Stomach (tissue), 9 donors: ENCODE results near the gene DGAT2. TPM values are rescaled to one million over a fixed set of nuclear protein-coding genes. Genes with fewer than 3 reads are reported as not detected.

Source experiments
- DNase-seq, 2 donors: peaks; one replicate each; pipeline versions ENCODE4 v3.0.0 to v3.0.0-alpha.2; 2013 to 2019
- H3K27ac ChIP-seq, 5 donors: fragments of 200-600 bp in 4 of 5; sonication (generic) in 4 of 5; one replicate each; pipeline ENCODE4 v1.5.1; 2013 to 2019; ENCODE audit warnings: mild to moderate bottlenecking in 1 of 5, moderate library complexity in 1 of 5
- H3K27me3 ChIP-seq, 3 donors: fragments of 200-600 bp; sonication (generic); one replicate each; pipeline ENCODE4 v1.5.1; 2017 to 2019; ENCODE audit warnings: mixed run types in 1 of 3
- H3K36me3 ChIP-seq, 4 donors: fragments of 200-600 bp; sonication (generic); 1 replicate in 3 of 4; 2 replicates in 1 of 4; pipeline ENCODE4 v1.5.1; 2016 to 2019
- H3K4me1 ChIP-seq, 4 donors: fragments of 200-600 bp; sonication (generic); one replicate each; pipeline ENCODE4 v1.5.1; 2016 to 2019
- H3K4me3 ChIP-seq, 4 donors: fragments of 200-600 bp; sonication (generic) in 3 of 4; one replicate each; pipeline ENCODE4 v1.5.1; 2016 to 2019; ENCODE audit warnings: mild to moderate bottlenecking in 1 of 4
- H3K9me3 ChIP-seq, 4 donors: fragments of 200-600 bp; sonication (generic); one replicate each; pipeline ENCODE4 v1.5.1; 2016 to 2019
- CTCF ChIP-seq, 7 experiments: fragments of 450-650 bp in 4 of 7; fragments of 200-600 bp in 3 of 7; sonication (generic) in 3 of 7; IDR thresholded peaks; one replicate each; pipeline ENCODE4 v1.5.1; 2016 to 2019; ENCODE audit warnings: antibody characterized with exemption in 7 of 7, control low read depth in 2 of 7, mild to moderate bottlenecking in 1 of 7
- EP300 ChIP-seq: sonication (generic); formaldehyde crosslinking; IDR thresholded peaks from one replicate; pipeline ENCODE4 v1.6.1; 2017; ENCODE audit warnings: antibody characterized with exemption
- POLR2A ChIP-seq, 4 donors: fragments of 450-650 bp; IDR thresholded peaks; one replicate each; pipeline ENCODE4 v1.6.1; 2016; ENCODE audit warnings: antibody characterized with exemption in 4 of 4, control low read depth in 2 of 4, mild to moderate bottlenecking in 1 of 4, moderate library complexity in 1 of 4
- POLR2AphosphoS5 ChIP-seq, 3 donors: sonication (generic); formaldehyde crosslinking; IDR thresholded peaks; one replicate each; pipeline ENCODE4 v1.6.1; 2016; ENCODE audit warnings: antibody characterized with exemption in 3 of 3
- WGBS, 5 donors: extraction: QIAGEN DNeasy Blood & Tissue Kit in 3 of 5; methylation state at CpG; one replicate each; pipeline versions ENCODE4 v1.1.5 to v1.1.7; 2013 to 2018; 5-methylcytosine and 5-hydroxymethylcytosine counted together
- intact Hi-C: fragments of 100-400 bp; cut with DNase I; formaldehyde crosslinking; loops from one replicate; pipeline ENCODE4 v1.15.1; 2023; ENCODE audit warnings: low total_unique reads
- polyA plus RNA-seq, 3 donors: library from polyadenylated mRNA; stranded (reverse); fragments of 200-250 nt; gene quantifications; one replicate each; pipeline ENCODE4 v1.2.3, GENCODE V29; 2013
- total RNA-seq, 5 donors: library from RNA; depleted of rRNA; stranded (reverse); fragments of >200 nt; gene quantifications; one replicate each; pipeline versions ENCODE4 v1.1.0 to v1.2.3, GENCODE V29; 2014 to 2016
- donor health status: healthy with polysubstance abuse.
- donor health status: Bipolar disorder and iron deficiency.
- donor health status: healthy.

DGAT2 gene
- total and polyA plus RNA-seq, 8 donors: 0.45 to 16.1 (median 3.7) TPM; not detected in 2

- Histone ChIP-seq H3K27me3 (no peaks in the 10 kb centered on the region), H3K36me3 (peaks cover 0 to 5% (median 0%) of the 10 kb centered on the region in 4 donors), H3K9me3 (no peaks in the 10 kb centered on the region), H3K4me1 (peaks cover 17 to 93% (median 54%) of the 10 kb centered on the region in 4 donors), H3K27ac (peak overlapping the region in 4 of 5 donors; percentile 71 to 83 (median 74)), H3K4me3 (peak overlapping the region in 1 of 4 donors; percentile 7)
- TF ChIP-seq POLR2AphosphoS5 (IDR thresholded peaks at IDR 0.05): peak in 1 of 3 donors; percentile 21
- TF ChIP-seq EP300: no peak
- WGBS, 5 donors: 28 to 46% (median 34%) methylated on average over 4 of the region's 4 CpGs
- intact Hi-C loops: no loop called here
- peak in 1 of 2 donors; percentile 55 for DNase-seq
Observed at GRCh38 chr11:75826461-75827230, 58.1 kb downstream of the DGAT2 start.

GRCh38 chr11:75827562-75827961, 59.0 kb downstream of the DGAT2 start:
- Histone ChIP-seq H3K36me3 (peaks cover 0 to 5% (median 0%) of the 10 kb centered on the region in 4 donors), H3K27ac (peak overlapping the region in 4 of 5 donors; percentile 71 to 83 (median 74)), H3K9me3 (no peaks in the 10 kb centered on the region), H3K4me3 (no peak overlapping the region), H3K4me1 (peaks cover 10 to 93% (median 49%) of the 10 kb centered on the region in 4 donors), H3K27me3 (no peaks in the 10 kb centered on the region)
- 54 to 81% (median 77%) methylated on average over 5 of the region's 5 CpGs for WGBS, 5 donors
- TF ChIP-seq POLR2A (IDR thresholded peaks at IDR 0.05) (no peak), POLR2AphosphoS5 (IDR thresholded peaks at IDR 0.05) (no peak)
- no peak for DNase-seq
- intact Hi-C loops: no loop called here

- Histone ChIP-seq H3K27me3 (no peaks in the 10 kb centered on the region), H3K4me3 (no peak overlapping the region), H3K4me1 (peaks cover 0 to 57% (median 22%) of the 10 kb centered on the region in 4 donors), H3K9me3 (no peaks in the 10 kb centered on the region), H3K36me3 (no peaks in the 10 kb centered on the region), H3K27ac (no peak overlapping the region)
- intact Hi-C loops: no loop called here
- peak in 1 of 2 donors; percentile 38 for DNase-seq
- no peak for TF ChIP-seq POLR2A (IDR thresholded peaks at IDR 0.05)
- 85 to 92% (median 88%) methylated on average over 6 of the region's 6 CpGs for WGBS, 5 donors
Observed at GRCh38 chr11:75831915-75832502, 63.4 kb downstream of the DGAT2 start.

- H3K4me1 ChIP-seq: peaks cover 0 to 42% (median 12%) of the 10 kb centered on the region in 4 donors
- WGBS, 5 donors: 74 to 96% (median 92%) methylated on average over 3 of the region's 3 CpGs
- intact Hi-C loops: no loop called here
- no peak overlapping the region for H3K27ac ChIP-seq
- H3K27me3 ChIP-seq: no peaks in the 10 kb centered on the region
- no peak overlapping the region for H3K4me3 ChIP-seq
- no peak for DNase-seq
- H3K9me3 ChIP-seq: no peaks in the 10 kb centered on the region
- no peak for TF ChIP-seq EP300
- no peak for TF ChIP-seq CTCF (IDR thresholded peaks at IDR 0.05)
- TF ChIP-seq POLR2AphosphoS5 (IDR thresholded peaks at IDR 0.05): no peak
- no peak for TF ChIP-seq POLR2A (IDR thresholded peaks at IDR 0.05)
- peaks cover 0 to 9% (median 6%) of the 10 kb centered on the region in 4 donors for H3K36me3 ChIP-seq
Observed at GRCh38 chr11:75834728-75835127, 66.2 kb downstream of the DGAT2 start.

- Histone ChIP-seq H3K4me1 (peaks cover 5 to 45% (median 21%) of the 10 kb centered on the region in 4 donors), H3K36me3 (peaks cover 0 to 9% (median 6%) of the 10 kb centered on the region in 4 donors), H3K27me3 (no peaks in the 10 kb centered on the region), H3K4me3 (no peak overlapping the region), H3K27ac (no peak overlapping the region), H3K9me3 (no peaks in the 10 kb centered on the region)
- intact Hi-C loops: no loop called here
- TF ChIP-seq CTCF (IDR thresholded peaks at IDR 0.05) (no peak), POLR2AphosphoS5 (IDR thresholded peaks at IDR 0.05) (no peak), EP300 (no peak), POLR2A (IDR thresholded peaks at IDR 0.05) (no peak)
- DNase-seq: no peak
- WGBS, 5 donors: 75 to 86% (median 84%) methylated on average over 3 of the region's 3 CpGs
Observed at GRCh38 chr11:75836417-75836816, 67.8 kb downstream of the DGAT2 start.
